ENCODE data around the gene CAMTA1. TPM values are rescaled to one million over a fixed set of nuclear protein-coding genes. Genes with fewer than 3 reads are reported as not detected.

CAMTA1 gene
- total RNA-seq, 4 donors from 2014 or later = 86.3 to 170 (median 132) TPM

GRCh38 chr1:7476402-7476801 is 691.1 kb downstream of the CAMTA1 start:
- Histone ChIP-seq H3K9me3 (no peaks in the 10 kb centered on the region), H3K4me3 (no peak overlapping the region), H3K27me3 (no peaks in the 10 kb centered on the region), H3K4me1 (peaks cover 0 to 36% (median 18%) of the 10 kb centered on the region in 3 donors), H3K36me3 (no peaks in the 10 kb centered on the region), H3K27ac (no peak overlapping the region)
- ATAC-seq = no peak
- 50% methylated on average over 1 of the region's 2 CpGs; no CpG with 5 or more reads in 1 of the 2 donors for WGBS, 2 donors (ENCODE audit: low coverage in 1 of 2)
- TF ChIP-seq, protein P1, sequence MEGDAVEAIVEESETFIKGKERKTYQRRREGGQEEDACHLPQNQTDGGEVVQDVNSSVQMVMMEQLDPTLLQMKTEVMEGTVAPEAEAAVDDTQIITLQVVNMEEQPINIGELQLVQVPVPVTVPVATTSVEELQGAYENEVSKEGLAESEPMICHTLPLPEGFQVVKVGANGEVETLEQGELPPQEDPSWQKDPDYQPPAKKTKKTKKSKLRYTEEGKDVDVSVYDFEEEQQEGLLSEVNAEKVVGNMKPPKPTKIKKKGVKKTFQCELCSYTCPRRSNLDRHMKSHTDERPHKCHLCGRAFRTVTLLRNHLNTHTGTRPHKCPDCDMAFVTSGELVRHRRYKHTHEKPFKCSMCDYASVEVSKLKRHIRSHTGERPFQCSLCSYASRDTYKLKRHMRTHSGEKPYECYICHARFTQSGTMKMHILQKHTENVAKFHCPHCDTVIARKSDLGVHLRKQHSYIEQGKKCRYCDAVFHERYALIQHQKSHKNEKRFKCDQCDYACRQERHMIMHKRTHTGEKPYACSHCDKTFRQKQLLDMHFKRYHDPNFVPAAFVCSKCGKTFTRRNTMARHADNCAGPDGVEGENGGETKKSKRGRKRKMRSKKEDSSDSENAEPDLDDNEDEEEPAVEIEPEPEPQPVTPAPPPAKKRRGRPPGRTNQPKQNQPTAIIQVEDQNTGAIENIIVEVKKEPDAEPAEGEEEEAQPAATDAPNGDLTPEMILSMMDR (IDR thresholded peaks at IDR 0.05) = no peak
- no peak for TF ChIP-seq POLR2A (IDR thresholded peaks at IDR 0.05)
- no peak for TF ChIP-seq EP300 (IDR thresholded peaks at IDR 0.05)
- TF ChIP-seq POLR2AphosphoS5 (IDR thresholded peaks at IDR 0.05) = no peak

DNA sequence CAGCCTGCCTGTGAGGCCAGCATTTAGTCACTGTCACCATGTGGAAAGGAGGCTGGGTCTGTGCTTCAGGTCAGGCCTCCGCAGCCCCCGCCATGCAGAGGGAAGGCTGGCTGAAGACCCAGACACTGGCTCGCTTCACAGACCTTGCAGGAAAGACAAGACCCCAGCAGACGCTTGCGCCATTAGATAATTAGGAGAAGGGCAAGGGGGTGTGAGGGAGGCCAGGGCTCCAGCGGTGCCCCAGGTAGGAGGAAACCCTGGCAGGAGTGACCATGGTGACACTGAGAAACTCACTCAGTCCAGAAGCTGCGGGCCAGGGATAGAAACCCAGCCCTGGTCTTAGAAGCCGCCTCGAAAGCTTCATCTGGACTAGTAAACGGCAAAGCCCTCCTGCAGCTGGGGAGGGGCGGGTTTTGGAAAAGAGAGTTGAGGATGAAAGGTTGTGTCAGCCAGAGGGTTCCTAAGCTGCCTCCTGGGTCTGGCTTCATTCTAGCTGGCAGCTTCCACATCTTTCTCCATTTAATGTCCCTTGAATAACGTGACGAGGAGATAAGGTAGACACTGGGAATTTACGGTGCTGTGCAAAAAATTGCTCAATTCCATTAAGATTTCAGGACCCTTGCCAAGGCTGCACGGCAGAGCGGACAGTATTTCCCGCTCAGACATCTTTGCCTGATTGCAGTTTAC is 691.8 kb downstream of the CAMTA1 start:
- TF ChIP-seq EP300 (IDR thresholded peaks at IDR 0.05) (no peak), POLR2A (IDR thresholded peaks at IDR 0.05) (no peak), POLR2AphosphoS5 (IDR thresholded peaks at IDR 0.05) (no peak)
- TF ChIP-seq, protein P1 (IDR thresholded peaks at IDR 0.05) = no peak
- peaks cover 0 to 30% (median 12%) of the 10 kb centered on the region in 3 donors for H3K4me1 ChIP-seq
- H3K27me3 ChIP-seq = no peaks in the 10 kb centered on the region
- H3K9me3 ChIP-seq = no peaks in the 10 kb centered on the region
- 65 to 75% methylated on average over 8 to 11 of the region's 17 CpGs for WGBS, 2 donors (ENCODE audit: low coverage in 1 of 2)
- no peaks in the 10 kb centered on the region for H3K36me3 ChIP-seq
- peak overlapping the region in 1 of 4 donors; percentile 64 for H3K27ac ChIP-seq
- no peak for ATAC-seq
- no peak overlapping the region for H3K4me3 ChIP-seq

DNA sequence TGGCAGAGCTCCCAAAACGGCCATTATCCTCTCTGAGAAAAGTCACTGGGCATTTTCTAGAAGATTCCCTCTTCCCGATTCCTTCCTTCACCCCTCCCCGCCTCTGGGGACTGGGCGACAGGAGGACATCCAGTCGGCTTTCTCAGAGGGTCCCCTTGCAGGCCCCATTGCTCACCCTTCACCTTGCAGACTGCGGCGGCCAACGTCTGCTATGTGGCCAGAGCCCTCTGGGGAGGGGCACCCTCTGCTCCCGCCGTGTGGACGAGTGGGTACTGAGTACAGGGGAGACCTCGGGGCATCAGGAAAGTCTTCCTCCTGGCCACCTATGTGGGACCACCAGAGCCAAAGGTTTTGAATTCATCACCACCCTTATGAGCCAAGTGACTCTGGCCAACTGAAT is 692.3 kb downstream of the CAMTA1 start:
- Histone ChIP-seq H3K4me3 (no peak overlapping the region), H3K9me3 (no peaks in the 10 kb centered on the region), H3K4me1 (peaks cover 0 to 27% (median 12%) of the 10 kb centered on the region in 3 donors), H3K27me3 (no peaks in the 10 kb centered on the region), H3K27ac (peak overlapping the region in 2 of 4 donors; percentile 55 to 64), H3K36me3 (no peaks in the 10 kb centered on the region)
- TF ChIP-seq POLR2A (IDR thresholded peaks at IDR 0.05) = no peak
- TF ChIP-seq EP300 (IDR thresholded peaks at IDR 0.05) = no peak
- TF ChIP-seq, protein P1 (IDR thresholded peaks at IDR 0.05) = no peak
- no peak for TF ChIP-seq POLR2AphosphoS5 (IDR thresholded peaks at IDR 0.05)
- 83 to 100% methylated on average over 1 to 5 of the region's 12 CpGs for WGBS, 2 donors (ENCODE audit: low coverage in 1 of 2)
- no peak for ATAC-seq

GRCh38 chr1:7478142-7478790 is 693.0 kb downstream of the CAMTA1 start:
- H3K27ac ChIP-seq = peak overlapping the region in 3 of 4 donors; percentile 55 to 64 (median 63)
- H3K36me3 ChIP-seq = no peaks in the 10 kb centered on the region
- H3K27me3 ChIP-seq = no peaks in the 10 kb centered on the region
- no peaks in the 10 kb centered on the region for H3K9me3 ChIP-seq
- no peak overlapping the region for H3K4me3 ChIP-seq
- no peak for ATAC-seq
- TF ChIP-seq, protein P1 (IDR thresholded peaks at IDR 0.05) = no peak
- TF ChIP-seq EP300 (IDR thresholded peaks at IDR 0.05) (no peak), POLR2A (IDR thresholded peaks at IDR 0.05) (no peak), POLR2AphosphoS5 (IDR thresholded peaks at IDR 0.05) (no peak)
- peaks cover 0 to 27% (median 12%) of the 10 kb centered on the region in 3 donors for H3K4me1 ChIP-seq
- WGBS, 2 donors (ENCODE audit: low coverage in 1 of 2) = 22 to 30% methylated on average over 5 to 6 of the region's 13 CpGs
